Esophagus muscularis mucosa (tissue), 4 donors: Measurements from ENCODE around the gene UBL3. TPM values are rescaled to one million over a fixed set of nuclear protein-coding genes. Genes with fewer than 3 reads are reported as not detected.

Source experiments
- DNase-seq: peaks from one replicate; pipeline ENCODE4 v3.0.0-alpha.2; 2017; ENCODE audit errors: extremely low spot score
- H3K27ac ChIP-seq, 4 donors: fragments of 200-600 bp; sonication (generic); replicated peaks in 1 of 4; 1 replicate in 3 of 4; 2 replicates in 1 of 4; pipeline ENCODE4 v1.5.1; 2016 to 2019; ENCODE audit warnings: mild to moderate bottlenecking in 1 of 4
- H3K27me3 ChIP-seq, 4 donors: fragments of 200-600 bp; sonication (generic); one replicate each; pipeline versions ENCODE4 v1.5.1 to v1.6.0; 2016 to 2019
- H3K36me3 ChIP-seq, 4 donors: fragments of 200-600 bp; sonication (generic); one replicate each; pipeline ENCODE4 v1.5.1; 2016 to 2019
- H3K4me1 ChIP-seq, 4 donors: fragments of 200-600 bp; sonication (generic); one replicate each; pipeline ENCODE4 v1.5.1; 2016 to 2019
- H3K4me3 ChIP-seq, 4 donors: fragments of 200-600 bp; sonication (generic); 1 replicate in 2 of 4; 2 replicates in 2 of 4; pipeline ENCODE4 v1.5.1; 2016 to 2019; ENCODE audit warnings: mild to moderate bottlenecking in 4 of 4, moderate library complexity in 1 of 4
- H3K9me3 ChIP-seq, 4 donors: fragments of 200-600 bp; sonication (generic); 1 replicate in 3 of 4; 2 replicates in 1 of 4; pipeline ENCODE4 v1.5.1; 2016 to 2019
- EP300 ChIP-seq: sonication (generic); formaldehyde crosslinking; IDR thresholded peaks from one replicate; pipeline ENCODE4 v1.6.1; 2017; ENCODE audit warnings: antibody characterized with exemption
- POLR2A ChIP-seq: fragments of 450-650 bp; IDR thresholded peaks from one replicate; pipeline ENCODE4 v1.6.1; 2017; ENCODE audit warnings: antibody characterized with exemption, moderate library complexity, mild to moderate bottlenecking, low read depth
- POLR2AphosphoS5 ChIP-seq, 2 donors: sonication (generic); formaldehyde crosslinking; IDR thresholded peaks; one replicate each; pipeline ENCODE4 v1.6.1; 2017; ENCODE audit warnings: antibody characterized with exemption in 2 of 2
- WGBS: methylation state at CpG from one replicate; pipeline ENCODE4 v1.1.5; 2018; 5-methylcytosine and 5-hydroxymethylcytosine counted together
- intact Hi-C: fragments of 100-400 bp; cut with DNase I; formaldehyde crosslinking; loops from one replicate; pipeline ENCODE4 v1.15.1; 2023
- total RNA-seq, 4 donors: library from RNA; depleted of rRNA; stranded (reverse); fragments of >200 nt; gene quantifications; one replicate each; pipeline versions ENCODE4 v1.1.0 to v1.2.1, GENCODE V29; 2016
- TF ChIP-seq, protein P1 (sequence below), 3 experiments: fragments of 200-600 bp in 2 of 3; fragments of 450-650 bp in 1 of 3; sonication (generic) in 2 of 3; IDR thresholded peaks; one replicate each; pipeline ENCODE4 v1.5.1; 2017 to 2019; ENCODE audit warnings: antibody characterized with exemption in 3 of 3, mild to moderate bottlenecking in 2 of 3, moderate library complexity in 1 of 3

The UBL3 gene
- total RNA-seq, 4 donors from 2014 or later: 30.2 to 44.5 (median 32.6) TPM

DNA sequence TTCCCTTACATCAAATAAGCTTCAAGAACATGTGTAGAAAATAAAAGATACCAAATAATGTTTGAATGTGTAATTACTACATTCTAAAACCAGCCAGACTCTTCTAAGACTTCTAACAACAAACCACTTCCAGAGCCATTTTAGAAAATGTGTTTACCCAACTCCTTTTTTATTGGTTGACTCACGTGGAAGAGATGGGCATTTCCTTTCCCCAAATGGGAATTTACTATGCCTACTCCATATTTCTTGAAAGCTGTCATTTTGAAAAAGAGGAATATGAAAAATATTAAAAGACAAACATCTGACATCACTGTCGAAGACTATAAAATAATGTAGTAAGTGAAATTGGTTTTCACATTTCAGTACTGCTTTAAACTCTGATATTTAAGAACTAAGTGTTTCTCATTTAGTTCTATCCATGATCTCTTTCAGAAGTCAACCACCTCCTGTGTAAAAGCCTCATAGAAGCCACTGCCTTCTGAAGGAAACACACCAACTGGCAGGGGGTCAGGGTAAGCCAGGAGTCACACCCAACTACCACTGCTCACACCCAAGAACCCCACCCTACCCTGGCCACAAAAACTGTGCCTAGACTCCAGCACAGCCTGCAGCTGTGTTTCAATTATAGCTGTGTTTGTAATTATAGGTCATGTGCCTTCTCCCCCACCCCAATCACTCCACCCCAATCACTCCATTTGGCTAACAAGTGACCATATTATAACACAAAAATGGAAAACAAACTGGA lies 86.8 kb downstream of the UBL3 start:
- no peaks in the 10 kb centered on the region for H3K9me3 ChIP-seq
- H3K4me3 ChIP-seq: no peak overlapping the region
- H3K27ac ChIP-seq: no peak overlapping the region
- TF ChIP-seq EP300: no peak
- TF ChIP-seq, protein P1, sequence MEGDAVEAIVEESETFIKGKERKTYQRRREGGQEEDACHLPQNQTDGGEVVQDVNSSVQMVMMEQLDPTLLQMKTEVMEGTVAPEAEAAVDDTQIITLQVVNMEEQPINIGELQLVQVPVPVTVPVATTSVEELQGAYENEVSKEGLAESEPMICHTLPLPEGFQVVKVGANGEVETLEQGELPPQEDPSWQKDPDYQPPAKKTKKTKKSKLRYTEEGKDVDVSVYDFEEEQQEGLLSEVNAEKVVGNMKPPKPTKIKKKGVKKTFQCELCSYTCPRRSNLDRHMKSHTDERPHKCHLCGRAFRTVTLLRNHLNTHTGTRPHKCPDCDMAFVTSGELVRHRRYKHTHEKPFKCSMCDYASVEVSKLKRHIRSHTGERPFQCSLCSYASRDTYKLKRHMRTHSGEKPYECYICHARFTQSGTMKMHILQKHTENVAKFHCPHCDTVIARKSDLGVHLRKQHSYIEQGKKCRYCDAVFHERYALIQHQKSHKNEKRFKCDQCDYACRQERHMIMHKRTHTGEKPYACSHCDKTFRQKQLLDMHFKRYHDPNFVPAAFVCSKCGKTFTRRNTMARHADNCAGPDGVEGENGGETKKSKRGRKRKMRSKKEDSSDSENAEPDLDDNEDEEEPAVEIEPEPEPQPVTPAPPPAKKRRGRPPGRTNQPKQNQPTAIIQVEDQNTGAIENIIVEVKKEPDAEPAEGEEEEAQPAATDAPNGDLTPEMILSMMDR (IDR thresholded peaks at IDR 0.05): no peak
- no peak for TF ChIP-seq POLR2A
- TF ChIP-seq POLR2AphosphoS5 (IDR thresholded peaks at IDR 0.05): no peak
- 84% methylated on average over 2 of the region's 2 CpGs for WGBS
- no peaks in the 10 kb centered on the region for H3K27me3 ChIP-seq
- peaks cover 0 to 27% (median 6%) of the 10 kb centered on the region in 4 donors for H3K4me1 ChIP-seq
- DNase-seq: no peak
- intact Hi-C loops: no loop called here
- peaks cover 0 to 19% (median 7%) of the 10 kb centered on the region in 4 donors for H3K36me3 ChIP-seq

DNA sequence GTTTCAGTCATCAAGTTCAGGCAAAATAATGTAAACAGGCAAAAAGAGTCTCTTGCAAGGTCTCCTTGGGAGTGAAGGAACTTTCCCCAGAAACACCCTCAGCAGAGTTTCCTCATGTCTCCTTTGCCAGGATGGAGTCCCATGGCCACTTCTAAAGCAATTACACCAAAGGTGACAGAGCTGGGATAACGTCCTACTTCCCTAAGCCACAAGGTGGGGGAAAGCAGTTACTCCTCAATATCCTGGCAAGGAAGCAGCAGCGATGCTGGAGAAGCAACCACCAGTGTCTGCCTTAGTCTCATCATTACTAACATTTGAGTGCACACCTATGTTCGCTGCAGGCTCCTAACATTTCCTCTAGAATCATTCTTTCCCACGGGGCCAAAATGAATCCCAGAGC lies 88.6 kb downstream of the UBL3 start:
- Histone ChIP-seq H3K4me3 (no peak overlapping the region), H3K9me3 (no peaks in the 10 kb centered on the region), H3K4me1 (peaks cover 0 to 16% (median 3%) of the 10 kb centered on the region in 4 donors), H3K27ac (no peak overlapping the region), H3K27me3 (no peaks in the 10 kb centered on the region), H3K36me3 (peaks cover 0 to 10% (median 3%) of the 10 kb centered on the region in 4 donors)
- 75% methylated on average over 4 of the region's 4 CpGs for WGBS
- TF ChIP-seq, protein P1 (IDR thresholded peaks at IDR 0.05): no peak
- no peak for TF ChIP-seq POLR2AphosphoS5 (IDR thresholded peaks at IDR 0.05)
- no peak for TF ChIP-seq EP300
- no peak for TF ChIP-seq POLR2A
- intact Hi-C loops: no loop called here
- DNase-seq: no peak

DNA sequence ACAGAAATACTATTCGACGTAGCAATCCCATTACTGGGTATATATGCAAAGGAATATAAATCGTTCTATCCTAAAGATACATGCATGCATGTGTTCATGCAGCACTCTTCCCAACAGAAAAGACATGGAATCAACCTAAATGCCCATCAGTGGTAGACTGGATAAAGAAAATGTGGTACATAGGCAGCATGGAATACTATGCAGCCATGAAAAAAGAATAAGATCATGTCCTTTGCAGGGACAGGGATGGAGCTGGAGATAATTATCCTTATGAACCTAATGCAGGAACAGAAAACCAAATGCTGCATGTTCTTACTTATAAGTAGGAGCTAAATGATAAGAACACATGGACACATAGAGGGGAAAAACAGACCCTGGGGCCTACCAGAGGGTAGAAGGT lies 89.3 kb downstream of the UBL3 start:
- no peaks in the 10 kb centered on the region for H3K27me3 ChIP-seq
- 67% methylated on average over 3 of the region's 3 CpGs for WGBS
- no peak overlapping the region for H3K27ac ChIP-seq
- peaks cover 0 to 16% (median 3%) of the 10 kb centered on the region in 4 donors for H3K4me1 ChIP-seq
- H3K4me3 ChIP-seq: no peak overlapping the region
- H3K9me3 ChIP-seq: no peaks in the 10 kb centered on the region
- TF ChIP-seq, protein P1 (IDR thresholded peaks at IDR 0.05): no peak
- no peak for TF ChIP-seq POLR2A
- TF ChIP-seq POLR2AphosphoS5 (IDR thresholded peaks at IDR 0.05): no peak
- TF ChIP-seq EP300: no peak
- H3K36me3 ChIP-seq: peaks cover 0 to 4% (median 0%) of the 10 kb centered on the region in 4 donors
- intact Hi-C loops: no loop called here
- DNase-seq: no peak

GRCh38 chr13:29760544-29760943 lies 89.9 kb downstream of the UBL3 start:
- WGBS: 88% methylated on average over 3 of the region's 3 CpGs
- no peak overlapping the region for H3K27ac ChIP-seq

More at GRCh38 chr13:29760544-29760943, 89.9 kb downstream of the UBL3 start:
- H3K4me3 ChIP-seq: no peak overlapping the region
- no peak for DNase-seq
- no peaks in the 10 kb centered on the region for H3K27me3 ChIP-seq
- peaks cover 0 to 16% (median 3%) of the 10 kb centered on the region in 4 donors for H3K4me1 ChIP-seq
- no peaks in the 10 kb centered on the region for H3K9me3 ChIP-seq
- TF ChIP-seq POLR2AphosphoS5 (IDR thresholded peaks at IDR 0.05) (no peak), POLR2A (no peak), EP300 (no peak)
- TF ChIP-seq, protein P1 (IDR thresholded peaks at IDR 0.05): no peak
- intact Hi-C loops: no loop called here
- no peaks in the 10 kb centered on the region for H3K36me3 ChIP-seq
